Ovary (tissue), 9 donors: ENCODE results near the gene GGTLC1. TPM values are rescaled to one million over a fixed set of nuclear protein-coding genes. Genes with fewer than 3 reads are reported as not detected.
"Not testable (repeated sequence)": the region's sequence is repeated elsewhere in the genome, so short reads cannot be mapped to it uniquely, and the experiment has no call there.

Source experiments
- DNase-seq, 5 donors: peaks; one replicate each; pipeline ENCODE4 v3.0.0-alpha.2; 2019 to 2020
- H3K27ac ChIP-seq, 2 donors: fragments of 200-600 bp; one replicate each; pipeline versions ENCODE4 v1.5.1 to v1.8.0; 2019 to 2022
- H3K27me3 ChIP-seq: fragments of 200-600 bp; one replicate; pipeline ENCODE4 v1.8.0; 2022
- H3K36me3 ChIP-seq: fragments of 200-600 bp; sonication (generic); one replicate; pipeline ENCODE4 v1.5.1; 2019
- H3K4me1 ChIP-seq: one replicate; pipeline ENCODE4 v1.8.1; 2013; ENCODE audit warnings: mild to moderate bottlenecking, moderate library complexity; ENCODE audit not compliant: insufficient read depth
- H3K4me3 ChIP-seq: fragments of 200-600 bp; sonication (generic); one replicate; pipeline ENCODE4 v1.5.1; 2017
- H3K9me3 ChIP-seq, 2 donors: fragments of 200-600 bp in 1 of 2; sonication (generic) in 1 of 2; one replicate each; pipeline versions ENCODE4 v1.5.1 to v1.8.1; 2013 to 2019; ENCODE audit warnings: mild to moderate bottlenecking in 1 of 2, moderate library complexity in 1 of 2
- EP300 ChIP-seq: sonication (generic); formaldehyde crosslinking; IDR thresholded peaks from one replicate; pipeline ENCODE4 v1.6.1; 2017; ENCODE audit warnings: antibody characterized with exemption
- POLR2A ChIP-seq: fragments of 450-650 bp; IDR thresholded peaks from one replicate; pipeline ENCODE4 v1.6.1; 2017; ENCODE audit warnings: antibody characterized with exemption, mild to moderate bottlenecking, moderate library complexity
- WGBS, 3 donors: extraction: QIAGEN DNeasy Blood & Tissue Kit in 1 of 3; methylation state at CpG; one replicate each; pipeline versions ENCODE4 v1.1.5 to v1.1.7; 2013 to 2017; 5-methylcytosine and 5-hydroxymethylcytosine counted together
- intact Hi-C, 4 donors: fragments of 100-400 bp; cut with DNase I; formaldehyde crosslinking; loops; one replicate each; pipeline versions ENCODE4 v1.11.0 to v1.15.1; 2022 to 2023
- polyA plus RNA-seq, 2 donors: library from polyadenylated mRNA; stranded (reverse); fragments of 200-250 nt in 1 of 2; fragments of 350-450 nt in 1 of 2; fragmentation: Illumina TruSeq in 1 of 2; extraction: RNeasy Lipid Tissue Mini Kit (QIAGEN cat#74804) in 1 of 2; gene quantifications; one replicate each; pipeline ENCODE4 v1.2.3, GENCODE V29; 2013 to 2014
- total RNA-seq, 7 donors: library from RNA; depleted of rRNA in 2 of 7; stranded (reverse); fragments of >200 nt in 2 of 7; fragmentation: NEBNext Ultra II Directional in 3 of 7; extraction: Animal tissue kit (Norgen Biotek cat#: 25700) in 3 of 7; gene quantifications; one replicate each; pipeline versions ENCODE4 v1.1.0 to v1.2.4, GENCODE V29; 2016 to 2023
- TF ChIP-seq, protein P1 (sequence below), 3 donors: fragments of 450-650 bp in 2 of 3; fragments of 200-600 bp in 1 of 3; IDR thresholded peaks; one replicate each; pipeline versions ENCODE4 v1.5.1 to v1.8.0; 2016 to 2022; ENCODE audit warnings: antibody characterized with exemption in 3 of 3, mild to moderate bottlenecking in 1 of 3
- donor health status: DM: no; HTN: no; CAD: no; lungs with moderate emphysema.
- donor health status: DM: no; HTN: no; CAD: no.
- donor health status: Bipolar disorder and iron deficiency.
- donor health status: DM: yes; HTN: yes; CAD: no.
- donor health status: DM: no; HTN: no; CAD: no.
- donor health status: DM: yes; HTN: yes; CAD: no.

The GGTLC1 gene
- total and polyA plus RNA-seq, 9 donors: not detected

DNA sequence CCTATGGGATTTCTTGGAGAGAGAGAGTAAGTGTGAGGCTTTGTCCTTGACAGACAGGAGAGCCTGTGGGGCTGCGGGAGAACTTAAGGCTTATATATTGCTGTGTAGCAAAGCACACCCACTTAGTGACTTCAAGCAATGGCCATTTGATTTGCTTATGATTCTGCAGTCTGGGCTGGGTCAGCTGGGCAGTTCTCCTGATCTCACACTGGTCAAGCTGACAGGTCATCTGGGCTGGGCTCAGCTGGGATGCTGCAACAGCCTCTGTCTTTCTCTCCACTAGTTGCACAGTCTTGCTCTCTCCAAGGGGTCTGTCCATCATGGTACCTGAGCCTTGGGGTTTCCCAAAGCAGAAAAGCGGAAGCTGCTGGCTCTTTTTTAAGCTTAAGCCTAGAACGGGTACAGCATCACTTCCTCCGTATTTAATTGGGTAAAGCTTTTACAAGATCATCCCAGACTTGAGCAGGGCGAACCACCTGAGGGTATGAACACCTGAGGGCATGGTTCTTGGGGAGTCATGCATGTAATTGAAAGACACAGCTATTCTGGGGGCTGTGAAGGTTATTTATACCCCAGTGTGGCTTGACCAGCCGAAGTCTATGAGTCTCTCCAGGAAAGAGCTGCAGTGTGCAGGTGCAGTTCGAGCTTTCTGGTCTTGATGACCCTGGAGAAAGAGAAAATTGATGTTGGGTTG is 13.3 kb upstream of the GGTLC1 start:
- H3K27me3 ChIP-seq: no peaks in the 10 kb centered on the region
- H3K9me3 ChIP-seq: no peaks in the 10 kb centered on the region
- H3K4me1 ChIP-seq: no peaks in the 10 kb centered on the region
- TF ChIP-seq, protein P1, sequence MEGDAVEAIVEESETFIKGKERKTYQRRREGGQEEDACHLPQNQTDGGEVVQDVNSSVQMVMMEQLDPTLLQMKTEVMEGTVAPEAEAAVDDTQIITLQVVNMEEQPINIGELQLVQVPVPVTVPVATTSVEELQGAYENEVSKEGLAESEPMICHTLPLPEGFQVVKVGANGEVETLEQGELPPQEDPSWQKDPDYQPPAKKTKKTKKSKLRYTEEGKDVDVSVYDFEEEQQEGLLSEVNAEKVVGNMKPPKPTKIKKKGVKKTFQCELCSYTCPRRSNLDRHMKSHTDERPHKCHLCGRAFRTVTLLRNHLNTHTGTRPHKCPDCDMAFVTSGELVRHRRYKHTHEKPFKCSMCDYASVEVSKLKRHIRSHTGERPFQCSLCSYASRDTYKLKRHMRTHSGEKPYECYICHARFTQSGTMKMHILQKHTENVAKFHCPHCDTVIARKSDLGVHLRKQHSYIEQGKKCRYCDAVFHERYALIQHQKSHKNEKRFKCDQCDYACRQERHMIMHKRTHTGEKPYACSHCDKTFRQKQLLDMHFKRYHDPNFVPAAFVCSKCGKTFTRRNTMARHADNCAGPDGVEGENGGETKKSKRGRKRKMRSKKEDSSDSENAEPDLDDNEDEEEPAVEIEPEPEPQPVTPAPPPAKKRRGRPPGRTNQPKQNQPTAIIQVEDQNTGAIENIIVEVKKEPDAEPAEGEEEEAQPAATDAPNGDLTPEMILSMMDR (IDR thresholded peaks at IDR 0.05): no peak
- TF ChIP-seq EP300: no peak
- TF ChIP-seq POLR2A: no peak
- no peak overlapping the region for H3K4me3 ChIP-seq
- DNase-seq: no peak
- H3K27ac ChIP-seq: no peak overlapping the region
- H3K36me3 ChIP-seq: no peaks in the 10 kb centered on the region
- 81 to 89% (median 86%) methylated on average over 7 of the region's 7 CpGs for WGBS, 3 donors
- intact Hi-C loops: no loop called here

GRCh38 chr20:23998844-23999243 is 10.3 kb upstream of the GGTLC1 start:
- DNase-seq: no peak
- intact Hi-C loops: loop anchor here in 2 of 4 donors (5.0 to 10.0 kb wide), 2 partner anchors 554 to 557 kb away; no protein-coding TSS in a partner anchor
- 69 to 78% (median 70%) methylated on average over 4 of the region's 4 CpGs for WGBS, 3 donors
- Histone ChIP-seq H3K27me3 (no peaks in the 10 kb centered on the region), H3K36me3 (no peaks in the 10 kb centered on the region), H3K4me3 (no peak overlapping the region), H3K9me3 (no peaks in the 10 kb centered on the region), H3K27ac (no peak overlapping the region), H3K4me1 (no peaks in the 10 kb centered on the region)
- no peak for TF ChIP-seq POLR2A
- TF ChIP-seq, protein P1 (IDR thresholded peaks at IDR 0.05): no peak
- TF ChIP-seq EP300: no peak

DNA sequence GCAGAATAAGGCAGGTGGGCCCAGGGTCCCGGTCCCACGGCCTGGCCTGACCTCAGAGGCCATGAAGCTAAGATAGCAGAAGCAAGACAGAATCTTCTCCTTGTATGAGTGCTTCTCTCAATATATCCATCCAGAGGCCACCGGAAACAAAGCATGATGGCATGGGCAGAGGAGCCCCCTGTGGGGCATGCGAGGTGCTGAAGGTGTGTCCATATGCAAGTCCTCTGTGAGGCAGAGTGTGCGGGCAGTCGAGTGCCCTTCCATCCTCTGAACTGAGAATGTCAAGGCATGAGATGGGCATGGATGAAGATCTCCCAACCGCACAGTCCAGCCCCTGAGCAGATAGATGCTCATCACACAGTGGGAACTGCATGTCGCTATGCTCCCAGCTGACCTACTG is 9.8 kb upstream of the GGTLC1 start:
- 82 to 86% (median 82%) methylated on average over 8 of the region's 8 CpGs for WGBS, 3 donors
- H3K36me3 ChIP-seq: no peaks in the 10 kb centered on the region
- H3K4me1 ChIP-seq: no peaks in the 10 kb centered on the region
- no peak overlapping the region for H3K4me3 ChIP-seq
- intact Hi-C loops: loop anchor here in 2 of 4 donors (5.0 to 10.0 kb wide), 2 partner anchors 554 to 556 kb away; no protein-coding TSS in a partner anchor
- DNase-seq: no peak
- TF ChIP-seq POLR2A (no peak), EP300 (no peak)
- TF ChIP-seq, protein P1 (IDR thresholded peaks at IDR 0.05): no peak
- H3K9me3 ChIP-seq: no peaks in the 10 kb centered on the region
- H3K27ac ChIP-seq: no peak overlapping the region
- no peaks in the 10 kb centered on the region for H3K27me3 ChIP-seq

DNA sequence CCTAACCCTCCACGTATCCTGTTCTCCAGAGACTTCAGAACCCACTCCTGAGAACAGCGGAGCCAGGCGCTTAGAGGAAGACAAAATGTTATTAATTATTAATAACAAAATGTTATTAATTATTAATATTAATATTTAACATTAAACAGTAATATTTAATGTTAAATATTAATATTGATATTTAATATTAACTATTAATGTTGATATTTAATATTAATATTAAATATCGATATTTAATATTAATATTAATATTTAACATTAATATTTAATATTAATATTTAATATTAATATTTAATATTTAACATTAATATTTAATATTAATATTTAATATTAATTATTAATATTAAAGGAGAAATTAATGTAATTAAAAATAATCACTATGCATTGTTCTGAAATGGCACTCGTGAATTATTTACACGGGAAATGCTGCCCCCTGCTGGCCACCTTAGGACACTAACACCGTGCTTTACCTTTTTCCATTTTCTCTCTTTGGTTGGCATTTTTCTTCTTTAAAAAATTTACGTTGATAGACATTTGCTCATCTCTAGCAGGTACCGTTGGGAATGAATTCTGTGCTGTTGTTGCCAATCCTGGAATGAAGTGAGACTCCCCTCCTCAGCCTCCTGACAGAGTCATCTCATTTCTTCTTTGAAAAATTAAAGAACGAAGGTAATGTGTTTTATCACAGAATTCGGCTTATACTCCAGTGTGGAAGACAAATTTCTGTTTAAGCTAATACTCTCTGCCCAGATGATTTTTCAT is 7.5 kb upstream of the GGTLC1 start:
- Histone ChIP-seq H3K4me3 (no peak overlapping the region), H3K4me1 (no peaks in the 10 kb centered on the region), H3K27ac (no peak overlapping the region), H3K27me3 (no peaks in the 10 kb centered on the region), H3K9me3 (no peaks in the 10 kb centered on the region), H3K36me3 (no peaks in the 10 kb centered on the region)
- DNase-seq: peak; percentile 35 to 67 (median 62)
- no peak for TF ChIP-seq POLR2A
- TF ChIP-seq, protein P1 (IDR thresholded peaks at IDR 0.05): peak; percentile 28 to 49 (median 33)
- WGBS, 3 donors: 43 to 49% (median 45%) methylated on average over 11 of the region's 11 CpGs
- intact Hi-C loops: loop anchor here in 2 of 4 donors (5.0 to 10.0 kb wide), 2 partner anchors 551 to 554 kb away; no protein-coding TSS in a partner anchor

GRCh38 chr20:23995291-23995690 is 6.7 kb upstream of the GGTLC1 start:
- H3K27ac ChIP-seq, H3K4me1 ChIP-seq, H3K9me3 ChIP-seq, H3K4me3 ChIP-seq, DNase-seq, H3K27me3 ChIP-seq, H3K36me3 ChIP-seq: not testable (repeated sequence)
- intact Hi-C loops: loop anchor here in 2 of 4 donors (5.0 to 10.0 kb wide), 2 partner anchors 550 to 553 kb away; no protein-coding TSS in a partner anchor
- WGBS, 3 donors: 68 to 81% (median 80%) methylated on average over 6 of the region's 6 CpGs

- DNase-seq, H3K4me3 ChIP-seq, H3K27ac ChIP-seq, H3K4me1 ChIP-seq, H3K36me3 ChIP-seq, H3K9me3 ChIP-seq, H3K27me3 ChIP-seq: not testable (repeated sequence)
- 81 to 91% (median 83%) methylated on average over 14 of the region's 14 CpGs for WGBS, 3 donors
- intact Hi-C loops: loop anchor here in 1 of 4 donors (10.0 kb wide), 1 partner anchor 549 kb away; no protein-coding TSS in a partner anchor
These were observed 5.5 kb upstream of the GGTLC1 start for GRCh38 chr20:23994001-23994633.

- H3K27me3 ChIP-seq, H3K36me3 ChIP-seq, H3K27ac ChIP-seq, DNase-seq, H3K4me3 ChIP-seq, H3K9me3 ChIP-seq, H3K4me1 ChIP-seq: not testable (repeated sequence)
- intact Hi-C loops: loop anchor here in 1 of 4 donors (10.0 kb wide), 1 partner anchor 549 kb away; no protein-coding TSS in a partner anchor
- WGBS, 3 donors: 84 to 90% (median 86%) methylated on average over 10 to 12 of the region's 12 CpGs
These were observed 4.9 kb upstream of the GGTLC1 start for GRCh38 chr20:23993440-23993839.
